RWPE1 (cell line): Measurements from ENCODE around the gene TTC23L.
A peak's percentile ranks its signal among the peaks of the same experiment; 100 is the strongest.

Source experiments
- CTCF ChIA-PET: fragments of 350-600 bp; sonication (Branson Sonifier 250); formaldehyde crosslinking; extraction: SDS; loops from one replicate; lab custom pipeline; 2021; lab: Yijun Ruan, JAX
- POLR2A ChIA-PET: fragments of 400-600 bp; formaldehyde crosslinking; extraction: SDS; loops from one replicate; lab custom pipeline; 2020; ENCODE audit warnings: antibody characterized with exemption; ENCODE audit not compliant: low non-redundant PET; lab: Yijun Ruan, JAX
- DNase-seq: peaks from one replicate; pipeline ENCODE4 v3.0.0; 2012; ENCODE audit warnings: low spot score
- H3K27ac ChIP-seq: fragments of 450-650 bp; 2 replicates; pipeline ENCODE4 v1.5.1; 2017
- TF ChIP-seq, protein P1 (sequence below): fragments of 450-650 bp; conservative IDR thresholded peaks from 2 replicates; pipeline ENCODE4 v1.5.1; 2017; ENCODE audit warnings: low read depth, mild to moderate bottlenecking

Gene TTC23L

DNA sequence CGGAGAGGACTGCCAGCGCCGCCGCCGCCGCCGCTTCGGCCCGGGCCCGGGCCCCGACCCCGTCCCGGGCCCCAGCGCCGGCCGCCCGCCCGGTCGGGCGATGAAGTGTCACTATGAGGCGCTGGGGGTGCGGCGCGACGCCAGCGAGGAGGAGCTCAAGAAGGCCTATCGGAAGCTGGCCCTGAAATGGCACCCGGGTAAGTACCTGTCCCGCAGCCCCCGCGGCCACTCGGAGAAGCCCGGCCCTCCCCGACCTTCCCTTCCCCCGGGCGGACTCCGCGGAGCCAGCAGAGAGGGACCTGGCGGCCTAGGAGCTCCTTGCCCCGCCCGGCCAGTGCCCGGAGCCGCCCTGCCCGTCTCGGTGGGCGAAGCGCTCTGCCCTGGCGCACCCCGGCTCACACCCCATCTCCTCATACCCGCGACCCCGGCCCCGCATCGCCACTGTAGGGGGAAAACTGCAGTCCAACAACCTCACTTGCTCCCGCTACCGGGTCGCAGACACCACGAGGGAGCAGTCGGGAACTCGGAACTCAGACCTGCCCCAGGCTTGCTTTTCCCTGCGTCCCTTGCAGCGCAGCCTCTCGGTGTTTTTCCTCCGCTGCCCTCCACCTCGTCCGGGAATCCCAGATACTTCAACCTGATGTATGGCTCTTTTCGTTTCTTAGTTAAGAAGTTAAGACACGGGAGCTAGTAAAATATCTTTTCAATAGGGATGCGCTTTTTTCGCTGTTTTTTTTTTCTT, 90.9 kb downstream of the TTC23L start:
- peak overlapping the region; percentile 95 for H3K27ac ChIP-seq
- ChIA-PET CTCF (interaction anchor here (0.6 to 0.7 kb wide), 3 partner anchors 49 to 454 kb away, joined by 3 to 4 read pairs (median 3); no protein-coding TSS in a partner anchor), POLR2A (interaction anchor here (0.7 to 1.7 kb wide), 3 partner anchors 12 to 336 kb away, joined by 3 to 6 read pairs (median 4); partner anchors contain the start of genes BRIX1 and RAD1)
- DNase-seq = peak; percentile 64
- TF ChIP-seq, protein P1, sequence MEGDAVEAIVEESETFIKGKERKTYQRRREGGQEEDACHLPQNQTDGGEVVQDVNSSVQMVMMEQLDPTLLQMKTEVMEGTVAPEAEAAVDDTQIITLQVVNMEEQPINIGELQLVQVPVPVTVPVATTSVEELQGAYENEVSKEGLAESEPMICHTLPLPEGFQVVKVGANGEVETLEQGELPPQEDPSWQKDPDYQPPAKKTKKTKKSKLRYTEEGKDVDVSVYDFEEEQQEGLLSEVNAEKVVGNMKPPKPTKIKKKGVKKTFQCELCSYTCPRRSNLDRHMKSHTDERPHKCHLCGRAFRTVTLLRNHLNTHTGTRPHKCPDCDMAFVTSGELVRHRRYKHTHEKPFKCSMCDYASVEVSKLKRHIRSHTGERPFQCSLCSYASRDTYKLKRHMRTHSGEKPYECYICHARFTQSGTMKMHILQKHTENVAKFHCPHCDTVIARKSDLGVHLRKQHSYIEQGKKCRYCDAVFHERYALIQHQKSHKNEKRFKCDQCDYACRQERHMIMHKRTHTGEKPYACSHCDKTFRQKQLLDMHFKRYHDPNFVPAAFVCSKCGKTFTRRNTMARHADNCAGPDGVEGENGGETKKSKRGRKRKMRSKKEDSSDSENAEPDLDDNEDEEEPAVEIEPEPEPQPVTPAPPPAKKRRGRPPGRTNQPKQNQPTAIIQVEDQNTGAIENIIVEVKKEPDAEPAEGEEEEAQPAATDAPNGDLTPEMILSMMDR = no peak

DNA sequence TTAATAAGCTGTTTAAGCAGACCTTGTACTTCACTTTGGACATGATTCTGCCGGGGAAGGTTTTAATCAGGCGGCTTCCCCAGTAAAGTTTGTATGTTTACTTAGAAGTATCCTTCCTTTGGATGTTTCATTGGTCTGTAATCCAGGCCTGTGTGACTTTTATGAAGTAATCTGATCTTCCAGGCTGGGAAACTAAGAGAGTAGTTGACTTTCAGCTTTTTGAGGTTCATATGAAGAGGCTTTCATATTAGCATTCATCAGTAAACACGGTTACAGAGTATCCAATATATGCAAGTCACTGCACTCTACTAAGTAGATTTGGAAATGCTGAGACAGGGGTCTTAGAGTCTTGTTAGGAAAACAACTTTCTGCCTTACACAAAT, 91.5 kb downstream of the TTC23L start:
- ChIA-PET CTCF (no interaction called here), POLR2A (interaction anchor here (0.7 to 1.7 kb wide), 2 partner anchors 15 to 337 kb away, joined by 3 to 6 read pairs; partner anchors contain the start of genes BRIX1 and RAD1)
- TF ChIP-seq, protein P1 = no peak
- peak overlapping the region; percentile 95 for H3K27ac ChIP-seq
- no peak for DNase-seq

DNA sequence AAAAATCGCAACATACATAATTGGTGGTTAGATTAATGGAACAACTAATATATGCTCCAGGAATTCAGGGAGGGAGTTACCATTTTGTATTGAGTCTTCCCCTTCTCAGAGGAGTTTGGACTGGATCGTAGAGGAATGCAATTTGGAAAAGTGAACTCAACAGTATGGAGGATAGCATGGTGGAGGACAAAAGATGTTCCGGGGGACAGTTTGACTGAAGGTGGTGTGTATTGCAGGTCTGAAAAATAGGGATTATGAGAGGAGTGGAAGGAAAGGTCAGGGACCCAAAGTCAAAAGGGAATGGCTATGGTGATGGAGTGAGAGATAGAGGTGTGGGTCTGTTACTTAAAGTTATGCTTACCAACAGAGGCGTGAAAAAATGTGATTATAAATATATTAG, 91.9 kb downstream of the TTC23L start:
- ChIA-PET POLR2A (interaction anchor here (0.7 to 1.7 kb wide), 2 partner anchors 15 to 337 kb away, joined by 3 to 6 read pairs; partner anchors contain the start of genes BRIX1 and RAD1), CTCF (no interaction called here)
- no peak overlapping the region for H3K27ac ChIP-seq
- no peak for DNase-seq
- TF ChIP-seq, protein P1 = no peak

DNA sequence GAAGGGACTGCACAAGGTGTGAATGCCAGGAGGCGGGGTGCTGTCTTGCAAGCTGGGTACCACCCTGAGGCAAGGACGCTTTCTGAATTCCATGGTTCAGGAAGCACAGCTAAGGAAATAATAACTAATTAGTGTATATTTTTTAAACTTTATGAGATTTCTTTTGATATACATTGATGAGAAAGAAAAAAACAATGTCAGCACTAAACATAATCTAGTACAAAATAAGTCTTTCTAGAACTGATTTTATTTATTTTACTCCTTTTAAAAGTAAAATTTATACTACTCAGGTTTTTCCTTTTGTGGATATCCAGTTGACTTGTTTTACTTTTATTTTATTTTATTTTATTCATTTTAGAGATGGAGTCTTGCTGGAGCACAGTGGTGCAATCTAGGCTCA, 94.0 kb downstream of the TTC23L start:
- POLR2A ChIA-PET = no interaction called here
- CTCF ChIA-PET = no interaction called here
- DNase-seq = no peak
- no peak overlapping the region for H3K27ac ChIP-seq
- TF ChIP-seq, protein P1 = no peak

DNA sequence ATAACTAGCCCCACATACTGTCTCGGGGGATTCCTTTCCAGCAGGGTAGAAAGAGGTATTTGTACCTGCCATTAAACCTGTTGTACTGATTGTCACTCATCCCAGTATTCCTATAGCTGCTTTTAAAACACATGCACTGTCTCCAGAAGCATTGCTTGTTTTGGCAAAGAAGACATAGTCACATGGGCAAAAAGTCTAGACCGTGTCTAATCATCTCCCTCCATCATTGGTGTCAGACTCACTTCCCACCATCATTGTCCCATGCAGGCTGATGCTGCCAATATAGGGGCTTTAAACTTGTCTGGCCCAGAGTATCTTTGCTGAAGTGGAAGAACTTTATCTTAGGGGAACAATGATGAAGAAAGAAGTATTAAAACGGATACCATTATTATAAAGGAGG, 103.0 kb downstream of the TTC23L start:
- H3K27ac ChIP-seq = no peak overlapping the region
- TF ChIP-seq, protein P1 = no peak
- ChIA-PET CTCF (interaction anchor here (0.7 kb wide), 1 partner anchor 445 kb away, joined by 4 read pairs; no protein-coding TSS in a partner anchor), POLR2A (no interaction called here)
- DNase-seq = no peak

- POLR2A ChIA-PET = no interaction called here
- no peak for DNase-seq
- CTCF ChIA-PET = no interaction called here
- TF ChIP-seq, protein P1 = no peak
- H3K27ac ChIP-seq = no peak overlapping the region
Measured at GRCh38 chr5:34944044-34944443, 105.1 kb downstream of the TTC23L start.
